Measurements from ENCODE around the gene ZFYVE21.

Gene ZFYVE21

GRCh38 chr14:103703433-103704385 is 11.9 kb upstream of the ZFYVE21 start:
- Histone ChIP-seq H3K9me2 (replicated peaks; ENCODE audit: control insufficient read depth, low read length) (no peaks in the 10 kb centered on the region), H4K20me1 (ENCODE audit: control insufficient read depth, insufficient read depth, low read depth, low read length) (no peaks in the 10 kb centered on the region; the same call in 1 of the 2 replicates), H3K27ac (ENCODE audit: low read depth, low read length) (no peak overlapping the region), H3K36me3 (ENCODE audit: control insufficient read depth, low read length) (peaks cover 93% of the 10 kb centered on the region), H3K4me1 (ENCODE audit: control insufficient read depth, low read length) (peaks cover 48% of the 10 kb centered on the region), H3K79me2 (ENCODE audit: control insufficient read depth, low read length) (peaks cover 28% of the 10 kb centered on the region), H3K9me3 (ENCODE audit: control insufficient read depth, insufficient read depth, low read length) (no peaks in the 10 kb centered on the region), H3K27me3 (ENCODE audit: control insufficient read depth, low read length) (no peaks in the 10 kb centered on the region), H3K4me2 (ENCODE audit: low read length) (no peak overlapping the region), H3F3A (ENCODE audit: control insufficient read depth, insufficient read depth) (peaks cover 6% of the 10 kb centered on the region; the same call in 1 of the 2 replicates), H3K4me3 (ENCODE audit: low read length) (no peak overlapping the region)
- TF ChIP-seq CTCF (IDR thresholded peaks at IDR 0.05; ENCODE audit: low read depth, low read length, poor library complexity, severe bottlenecking) = no peak
- TF ChIP-seq EZH2phosphoT487 (IDR thresholded peaks at IDR 0.05; ENCODE audit: borderline replicate concordance, low read length) = no peak

- Histone ChIP-seq H3K9me3 (ENCODE audit: control insufficient read depth, insufficient read depth, low read length) (no peaks in the 10 kb centered on the region), H3K4me2 (ENCODE audit: low read length) (no peak overlapping the region), H3K79me2 (ENCODE audit: control insufficient read depth, low read length) (peaks cover 27% of the 10 kb centered on the region), H3K27me3 (ENCODE audit: control insufficient read depth, low read length) (no peaks in the 10 kb centered on the region), H3K4me3 (ENCODE audit: low read length) (no peak overlapping the region), H3K36me3 (ENCODE audit: control insufficient read depth, low read length) (peaks cover 93% of the 10 kb centered on the region), H3K9me2 (replicated peaks; ENCODE audit: control insufficient read depth, low read length) (no peaks in the 10 kb centered on the region), H4K20me1 (ENCODE audit: control insufficient read depth, insufficient read depth, low read depth, low read length) (no peaks in the 10 kb centered on the region; the same call in 1 of the 2 replicates), H3K4me1 (ENCODE audit: control insufficient read depth, low read length) (peaks cover 38% of the 10 kb centered on the region), H3K27ac (ENCODE audit: low read depth, low read length) (no peak overlapping the region), H3F3A (ENCODE audit: control insufficient read depth, insufficient read depth) (peaks cover 3% of the 10 kb centered on the region; the same call in 1 of the 2 replicates)
- TF ChIP-seq CTCF (IDR thresholded peaks at IDR 0.05; ENCODE audit: low read depth, low read length, poor library complexity, severe bottlenecking) = no peak
- no peak for TF ChIP-seq EZH2phosphoT487 (IDR thresholded peaks at IDR 0.05; ENCODE audit: borderline replicate concordance, low read length)
Measured at GRCh38 chr14:103704708-103705107, 10.9 kb upstream of the ZFYVE21 start.

- Histone ChIP-seq H3K79me2 (ENCODE audit: control insufficient read depth, low read length) (peaks cover 27% of the 10 kb centered on the region), H4K20me1 (ENCODE audit: control insufficient read depth, insufficient read depth, low read depth, low read length) (no peaks in the 10 kb centered on the region; the same call in 1 of the 2 replicates), H3K4me1 (ENCODE audit: control insufficient read depth, low read length) (peaks cover 34% of the 10 kb centered on the region), H3K4me2 (ENCODE audit: low read length) (no peak overlapping the region), H3K36me3 (ENCODE audit: control insufficient read depth, low read length) (peaks cover 93% of the 10 kb centered on the region), H3K4me3 (ENCODE audit: low read length) (no peak overlapping the region), H3K27ac (ENCODE audit: low read depth, low read length) (no peak overlapping the region), H3K9me2 (replicated peaks; ENCODE audit: control insufficient read depth, low read length) (no peaks in the 10 kb centered on the region), H3K27me3 (ENCODE audit: control insufficient read depth, low read length) (no peaks in the 10 kb centered on the region), H3K9me3 (ENCODE audit: control insufficient read depth, insufficient read depth, low read length) (no peaks in the 10 kb centered on the region), H3F3A (ENCODE audit: control insufficient read depth, insufficient read depth) (peaks cover 3% of the 10 kb centered on the region; the same call in 1 of the 2 replicates)
- TF ChIP-seq EZH2phosphoT487 (IDR thresholded peaks at IDR 0.05; ENCODE audit: borderline replicate concordance, low read length) = no peak
- no peak for TF ChIP-seq CTCF (IDR thresholded peaks at IDR 0.05; ENCODE audit: low read depth, low read length, poor library complexity, severe bottlenecking)
Measured at GRCh38 chr14:103705118-103705503, 10.5 kb upstream of the ZFYVE21 start.

Measured in DOHH2 (cell line).